Left ventricle myocardium superior (tissue), 1 donor: ENCODE data around the gene PTPRM. TPM values are rescaled to one million over a fixed set of nuclear protein-coding genes. Genes with fewer than 3 reads are reported as not detected.

Source experiments
- ATAC-seq: fragments of 200-7000 bp; cut with Tn5 transposase; one replicate; pipeline ENCODE4 v1.9.1; 2020; ENCODE audit warnings: mild to moderate bottlenecking, moderate library complexity
- DNase-seq: peaks from one replicate; pipeline ENCODE4 v3.0.0-alpha.2; 2020
- intact Hi-C: fragments of 100-400 bp; cut with micrococcal nuclease; formaldehyde crosslinking; loops from one replicate; pipeline ENCODE4 v1.11.0; 2022
- total RNA-seq: library from RNA; stranded (reverse); fragmentation: NEBNext Ultra II Directional; extraction: Animal tissue kit (Norgen Biotek cat#: 25700); gene quantifications from one replicate; pipeline ENCODE4 v1.2.1, GENCODE V29; 2021
- donor health status: DM: no; HTN: yes; CAD: no; lungs with severe emphysema.

PTPRM gene
- total RNA-seq, 1 donor from 2014 or later, result 100 TPM

- ATAC-seq (no peak), DNase-seq (no peak)
- intact Hi-C loops, result no loop called here
Observed at GRCh38 chr18:7982216-7982615, 415.1 kb downstream of the PTPRM start.

- ATAC-seq, result peak; percentile 47
- intact Hi-C loops, result no loop called here
- DNase-seq, result no peak
Observed at GRCh38 chr18:7987284-7987976, 420.3 kb downstream of the PTPRM start.

GRCh38 chr18:7990670-7991069, 423.6 kb downstream of the PTPRM start:
- no peak for DNase-seq
- no peak for ATAC-seq
- intact Hi-C loops, result no loop called here

GRCh38 chr18:8001711-8002301, 434.7 kb downstream of the PTPRM start:
- intact Hi-C loops, result no loop called here
- no peak for ATAC-seq
- DNase-seq, result no peak

GRCh38 chr18:8003878-8004675, 437.0 kb downstream of the PTPRM start:
- no peak for DNase-seq
- intact Hi-C loops, result no loop called here
- ATAC-seq, result peak; percentile 56

GRCh38 chr18:8004792-8005191, 437.7 kb downstream of the PTPRM start:
- DNase-seq (no peak), ATAC-seq (no peak)
- intact Hi-C loops, result no loop called here

GRCh38 chr18:8005870-8006569, 438.9 kb downstream of the PTPRM start:
- DNase-seq (no peak), ATAC-seq (peak; percentile 18)
- intact Hi-C loops, result no loop called here

GRCh38 chr18:8006979-8007378, 439.9 kb downstream of the PTPRM start:
- no peak for DNase-seq
- no peak for ATAC-seq
- intact Hi-C loops, result no loop called here

GRCh38 chr18:8008033-8008432, 440.9 kb downstream of the PTPRM start:
- intact Hi-C loops, result no loop called here
- no peak for ATAC-seq
- no peak for DNase-seq

- ATAC-seq (no peak), DNase-seq (no peak)
- intact Hi-C loops, result no loop called here
Observed at GRCh38 chr18:8011361-8011760, 444.2 kb downstream of the PTPRM start.

GRCh38 chr18:8011906-8012305, 444.8 kb downstream of the PTPRM start:
- DNase-seq (no peak), ATAC-seq (no peak)
- intact Hi-C loops, result no loop called here

- intact Hi-C loops, result no loop called here
- DNase-seq (no peak), ATAC-seq (no peak)
Observed at GRCh38 chr18:8018701-8019331, 451.7 kb downstream of the PTPRM start.

- ATAC-seq, result no peak
- no peak for DNase-seq
- intact Hi-C loops, result no loop called here
Observed at GRCh38 chr18:8019600-8019999, 452.5 kb downstream of the PTPRM start.

- no peak for ATAC-seq
- intact Hi-C loops, result no loop called here
Observed at GRCh38 chr18:8020132-8020846, 453.2 kb downstream of the PTPRM start.

GRCh38 chr18:8029061-8029460, 461.9 kb downstream of the PTPRM start:
- ATAC-seq, result no peak
- DNase-seq, result no peak
- intact Hi-C loops, result no loop called here

More at GRCh38 chr18:8020132-8020846, 453.2 kb downstream of the PTPRM start:
- DNase-seq, result no peak

- DNase-seq (no peak), ATAC-seq (no peak)
- intact Hi-C loops, result no loop called here
Observed at GRCh38 chr18:8029731-8030130, 462.6 kb downstream of the PTPRM start.

GRCh38 chr18:8030201-8030600, 463.1 kb downstream of the PTPRM start:
- DNase-seq, result no peak
- ATAC-seq, result no peak
- intact Hi-C loops, result no loop called here

GRCh38 chr18:8031496-8031895, 464.4 kb downstream of the PTPRM start:
- intact Hi-C loops, result no loop called here
- DNase-seq (no peak), ATAC-seq (peak; percentile 60)

GRCh38 chr18:8034674-8035073, 467.6 kb downstream of the PTPRM start:
- intact Hi-C loops, result no loop called here
- no peak for DNase-seq
- no peak for ATAC-seq
